ENCODE measurements around the gene ENTHD1. TPM values are rescaled to one million over a fixed set of nuclear protein-coding genes. Genes with fewer than 3 reads are reported as not detected.

ENTHD1 gene
- total and polyA plus RNA-seq, 2 of the 8 experiments (the other 6 are each of a cell fraction or from before 2014, with no cell fraction given) = not detected

DNA sequence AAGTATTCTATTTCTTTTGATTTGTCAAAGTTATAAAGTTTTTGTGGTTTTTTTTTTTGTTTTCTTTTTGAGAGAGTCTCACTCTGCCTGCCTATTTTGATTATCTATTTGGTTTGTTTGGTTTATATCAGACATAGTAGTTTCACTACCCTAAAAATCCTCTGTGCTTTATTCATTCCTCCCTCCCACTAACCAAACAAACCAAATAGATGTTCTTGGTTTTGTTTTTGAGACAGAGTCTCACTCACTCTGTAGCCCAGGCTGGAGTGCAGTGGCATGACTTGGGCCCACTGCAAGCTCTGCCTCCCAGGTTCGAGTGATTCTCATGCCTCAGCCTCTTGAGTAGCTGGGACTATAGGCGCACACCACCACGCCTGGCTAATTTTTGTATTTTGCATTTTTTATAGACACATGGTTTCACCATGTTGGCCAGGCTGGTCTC is 67.9 kb downstream of the ENTHD1 start:
- Histone ChIP-seq H3K79me1 (ENCODE audit: low read depth, low read length) (no peaks in the 10 kb centered on the region), H4K5ac (ENCODE audit: insufficient read length, low read depth, low read length) (no peak overlapping the region), H3K56ac (replicated peaks; ENCODE audit: insufficient read length, low read depth, low read length) (no peak overlapping the region), H3K23me2 (ENCODE audit: low read depth, low read length) (no peaks in the 10 kb centered on the region), H3K36me3 (ENCODE audit: control insufficient read depth in 2 of 4, insufficient read depth in 4 of 4, low read length in 3 of 4) (no peaks in the 10 kb centered on the region), H2BK15ac (ENCODE audit: low read length) (no peak overlapping the region), H3K27ac (ENCODE audit: low read depth, low read length) (no peak overlapping the region), H3K27me3 (replicated peaks in 1 of 4; ENCODE audit: control insufficient read depth in 3 of 4, extremely low read depth in 1 of 4, insufficient read depth in 3 of 4, low read length in 3 of 4) (no peaks in the 10 kb centered on the region), H2BK5ac (ENCODE audit: low read depth, low read length) (no peak overlapping the region), H3K18ac (ENCODE audit: extremely low read depth, low read length) (no peak overlapping the region), H2AK5ac (ENCODE audit: low read depth, low read length) (no peak overlapping the region), H2BK12ac (ENCODE audit: low read depth, low read length) (no peak overlapping the region), H2BK20ac (ENCODE audit: low read length) (no peak overlapping the region), H3K4me2 (ENCODE audit: insufficient read depth in 1 of 2, low read depth in 2 of 2, low read length in 2 of 2) (no peak overlapping the region), H4K91ac (replicated peaks; ENCODE audit: insufficient read length, low read length) (no peak overlapping the region), H2BK120ac (replicated peaks; ENCODE audit: low read depth, low read length) (no peak overlapping the region), H2AFZ (ENCODE audit: low read length) (no peak overlapping the region), H3K4ac (replicated peaks; ENCODE audit: insufficient read length, low read depth, low read length) (no peak overlapping the region), H3K9me3 (ENCODE audit: insufficient read depth in 2 of 2, low read depth in 1 of 2, low read length in 1 of 2) (no peaks in the 10 kb centered on the region), H4K8ac (ENCODE audit: extremely low read depth, insufficient read depth, low read length) (no peak overlapping the region), H3K79me2 (ENCODE audit: control insufficient read depth in 1 of 2, insufficient read depth in 2 of 2, low read length in 2 of 2) (no peaks in the 10 kb centered on the region), H3K23ac (ENCODE audit: insufficient read length) (no peak overlapping the region), H3K14ac (ENCODE audit: insufficient read length) (no peak overlapping the region), H3K4me1 (replicated peaks in 1 of 4; ENCODE audit: control insufficient read depth in 3 of 4, insufficient read depth in 4 of 4, low read length in 3 of 4) (no peaks in the 10 kb centered on the region), H4K20me1 (replicated peaks in 1 of 2; ENCODE audit: control insufficient read depth in 1 of 2, insufficient read depth in 2 of 2, low read length in 2 of 2) (no peaks in the 10 kb centered on the region), H3K9ac (replicated peaks in 1 of 4; ENCODE audit: extremely low read depth in 1 of 4, low read depth in 3 of 4, low read length in 3 of 4) (no peak overlapping the region), H3K4me3 (ENCODE audit: extremely low read depth in 1 of 4, insufficient read depth in 2 of 4, low read depth in 3 of 4, low read length in 4 of 4) (no peak overlapping the region)
- ChIA-PET CTCF (ENCODE audit: partially characterized antibody) (no interaction called here), POLR2A (ENCODE audit: partially characterized antibody) (no interaction called here)
- TF ChIP-seq SIRT6 (IDR thresholded peaks at IDR 0.05; ENCODE audit: low read length) (no peak), JUND (IDR thresholded peaks at IDR 0.05; ENCODE audit: low read length) (no peak), TEAD4 (IDR thresholded peaks at IDR 0.05; ENCODE audit: low read depth, low read length) (no peak), ZNF274 (IDR thresholded peaks at IDR 0.05; ENCODE audit: borderline replicate concordance, extremely low read depth, low read length) (no peak), CHD2 (IDR thresholded peaks at IDR 0.05; ENCODE audit: low read length) (no peak), GABPA (IDR thresholded peaks at IDR 0.05; ENCODE audit: borderline replicate concordance, insufficient read depth, low read length) (no peak), BACH1 (IDR thresholded peaks at IDR 0.05; ENCODE audit: low read length) (no peak), CEBPB (IDR thresholded peaks at IDR 0.05; ENCODE audit: low read depth, low read length) (no peak), YY1 (IDR thresholded peaks at IDR 0.05; ENCODE audit: low read depth, low read length) (no peak)
- WGBS, 2 experiments (ENCODE audit: extremely low coverage in 1 of 2, insufficient coverage in 1 of 2, insufficient read length in 1 of 2, insufficient replicate concordance in 2 of 2, low coverage in 1 of 2, low lambda C conversion rate in 2 of 2, missing lambda C conversion rate in 1 of 2) = 97% methylated on average over 3 of the region's 3 CpGs; no CpG with 5 or more reads in 1 of the 2 experiments
- FAIRE-seq (no peak), DNase-seq (ENCODE audit: low read depth in 1 of 2, low spot score in 2 of 2) (no peak)

Data from H1 (cell line).